Uterus (tissue), 4 donors: Measurements from ENCODE around the gene POM121L2. TPM values are rescaled to one million over a fixed set of nuclear protein-coding genes. Genes with fewer than 3 reads are reported as not detected.

ENCODE experiments used
- DNase-seq, 2 donors: peaks; one replicate each; pipeline ENCODE4 v3.0.0-alpha.2; 2019 to 2020
- H3K27ac ChIP-seq, 2 donors: fragments of 200-600 bp; sonication (generic); 1 replicate in 1 of 2; 2 replicates in 1 of 2; pipeline ENCODE4 v1.5.1; 2016 to 2018
- H3K27me3 ChIP-seq, 2 donors: fragments of 200-600 bp; sonication (generic); one replicate each; pipeline ENCODE4 v1.5.1; 2018 to 2019; ENCODE audit warnings: control low read depth in 1 of 2
- H3K36me3 ChIP-seq, 2 donors: fragments of 200-600 bp; sonication (generic); one replicate each; pipeline ENCODE4 v1.5.1; 2019; ENCODE audit warnings: control low read depth in 1 of 2
- H3K4me1 ChIP-seq, 2 donors: fragments of 200-600 bp; sonication (generic); one replicate each; pipeline ENCODE4 v1.5.1; 2018 to 2019; ENCODE audit warnings: control low read depth in 1 of 2
- H3K4me3 ChIP-seq, 2 donors: fragments of 200-600 bp; sonication (generic); 1 replicate in 1 of 2; 2 replicates in 1 of 2; pipeline ENCODE4 v1.5.1; 2018 to 2019; ENCODE audit warnings: mild to moderate bottlenecking in 1 of 2
- H3K9me3 ChIP-seq, 2 donors: fragments of 200-600 bp; sonication (generic); one replicate each; pipeline ENCODE4 v1.5.1; 2019; ENCODE audit warnings: control low read depth in 1 of 2
- CTCF ChIP-seq, 4 experiments: fragments of 200-600 bp in 2 of 4; fragments of 450-650 bp in 2 of 4; sonication (generic) in 2 of 4; IDR thresholded peaks; one replicate each; pipeline ENCODE4 v1.5.1; 2016 to 2019; ENCODE audit warnings: antibody characterized with exemption in 4 of 4, mild to moderate bottlenecking in 2 of 4, moderate library complexity in 1 of 4
- POLR2A ChIP-seq, 2 donors: fragments of 450-650 bp; IDR thresholded peaks; one replicate each; pipeline ENCODE4 v1.6.1; 2016; ENCODE audit warnings: antibody characterized with exemption in 2 of 2, mild to moderate bottlenecking in 1 of 2, moderate library complexity in 1 of 2
- intact Hi-C: fragments of 100-400 bp; cut with DNase I; formaldehyde crosslinking; loops from one replicate; pipeline ENCODE4 v1.15.1; 2023; ENCODE audit warnings: low total_unique reads
- total RNA-seq, 4 donors: library from RNA; depleted of rRNA in 3 of 4; stranded (reverse); fragments of >200 nt in 3 of 4; gene quantifications; one replicate each; pipeline versions ENCODE4 v1.1.0 to v1.2.4, GENCODE V29; 2014 to 2023
- donor health status: DM: yes; HTN: yes; CAD: no.

POM121L2 gene
- total RNA-seq, 4 donors from 2014 or later, result not detected

- Histone ChIP-seq H3K27me3 (peaks cover 0 to 4% of the 10 kb centered on the region in 2 donors), H3K4me3 (no peak overlapping the region), H3K36me3 (no peaks in the 10 kb centered on the region), H3K9me3 (no peaks in the 10 kb centered on the region), H3K4me1 (no peaks in the 10 kb centered on the region), H3K27ac (no peak overlapping the region)
- intact Hi-C loops, result no loop called here
- no peak for DNase-seq
- TF ChIP-seq POLR2A (IDR thresholded peaks at IDR 0.05) (no peak), CTCF (IDR thresholded peaks at IDR 0.05) (no peak)
These were observed 9.3 kb upstream of the POM121L2 start for GRCh38 chr6:27321370-27321769.

DNA sequence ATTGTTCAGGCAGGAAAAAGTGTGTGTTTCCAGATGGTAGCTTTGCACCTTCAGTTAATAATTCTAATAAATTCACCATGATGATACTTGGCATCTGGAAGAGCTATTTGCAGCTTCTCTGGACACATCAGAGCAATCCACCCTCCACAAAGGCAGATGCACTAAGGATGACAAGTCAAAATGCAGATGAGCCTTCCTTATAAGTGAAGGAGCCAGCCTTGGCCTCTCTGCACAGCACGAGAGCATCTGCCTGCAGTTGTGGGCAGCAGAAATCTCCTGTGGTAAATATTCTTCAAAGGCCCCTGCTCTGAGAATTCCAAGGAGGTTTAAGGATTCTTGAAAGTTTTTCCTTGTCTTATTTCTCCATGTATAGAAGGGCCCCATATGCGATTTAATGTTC, 6.9 kb upstream of the POM121L2 start:
- DNase-seq, result no peak
- Histone ChIP-seq H3K4me3 (no peak overlapping the region), H3K4me1 (no peaks in the 10 kb centered on the region), H3K27ac (no peak overlapping the region), H3K27me3 (peaks cover 0 to 12% of the 10 kb centered on the region in 2 donors), H3K36me3 (no peaks in the 10 kb centered on the region), H3K9me3 (no peaks in the 10 kb centered on the region)
- TF ChIP-seq POLR2A (IDR thresholded peaks at IDR 0.05), result no peak
- no peak for TF ChIP-seq CTCF (IDR thresholded peaks at IDR 0.05)
- intact Hi-C loops, result no loop called here

DNA sequence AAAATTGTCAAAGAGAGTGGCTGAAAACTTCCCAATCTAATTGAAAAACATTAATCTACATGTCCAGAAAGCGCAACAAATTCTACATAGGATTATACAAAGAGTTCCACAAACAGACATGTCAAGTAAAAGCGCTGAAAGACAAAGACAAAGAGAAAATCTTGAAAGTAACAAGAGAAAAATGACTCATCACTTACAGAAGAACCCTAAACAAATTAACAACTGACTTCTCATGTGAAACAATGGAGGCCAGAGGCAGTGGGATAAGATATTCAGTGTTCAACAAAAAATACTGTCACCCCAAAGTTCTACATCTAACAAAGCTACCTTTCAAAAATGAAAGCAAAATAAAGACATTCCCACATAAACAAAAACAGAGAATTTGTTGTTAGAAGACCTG, 2.0 kb upstream of the POM121L2 start:
- TF ChIP-seq CTCF (IDR thresholded peaks at IDR 0.05) (no peak), POLR2A (IDR thresholded peaks at IDR 0.05) (no peak)
- no peak for DNase-seq
- no peaks in the 10 kb centered on the region for H3K4me1 ChIP-seq
- no peak overlapping the region for H3K4me3 ChIP-seq
- no peaks in the 10 kb centered on the region for H3K36me3 ChIP-seq
- H3K27ac ChIP-seq, result no peak overlapping the region
- intact Hi-C loops, result no loop called here
- no peaks in the 10 kb centered on the region for H3K9me3 ChIP-seq
- peaks cover 0 to 32% of the 10 kb centered on the region in 2 donors for H3K27me3 ChIP-seq

- DNase-seq, result no peak
- Histone ChIP-seq H3K4me1 (no peaks in the 10 kb centered on the region), H3K36me3 (no peaks in the 10 kb centered on the region), H3K4me3 (no peak overlapping the region), H3K27ac (no peak overlapping the region), H3K27me3 (peaks cover 0 to 32% of the 10 kb centered on the region in 2 donors), H3K9me3 (no peaks in the 10 kb centered on the region)
- intact Hi-C loops, result no loop called here
- TF ChIP-seq CTCF (IDR thresholded peaks at IDR 0.05), result no peak
- no peak for TF ChIP-seq POLR2A (IDR thresholded peaks at IDR 0.05)
These were observed 838 bp upstream of the POM121L2 start for GRCh38 chr6:27312950-27313271.

GRCh38 chr6:27311806-27312145, 297 bp downstream of the POM121L2 start:
- Histone ChIP-seq H3K27me3 (peaks cover 0 to 27% of the 10 kb centered on the region in 2 donors), H3K27ac (no peak overlapping the region), H3K36me3 (no peaks in the 10 kb centered on the region), H3K9me3 (no peaks in the 10 kb centered on the region), H3K4me3 (peak overlapping the region in 1 of 2 donors; percentile 33), H3K4me1 (no peaks in the 10 kb centered on the region)
- intact Hi-C loops, result no loop called here
- TF ChIP-seq CTCF (IDR thresholded peaks at IDR 0.05), result no peak
- no peak for TF ChIP-seq POLR2A (IDR thresholded peaks at IDR 0.05)
- no peak for DNase-seq
